ENCODE measurements around the gene ADAMTS2.

ADAMTS2 gene

DNA sequence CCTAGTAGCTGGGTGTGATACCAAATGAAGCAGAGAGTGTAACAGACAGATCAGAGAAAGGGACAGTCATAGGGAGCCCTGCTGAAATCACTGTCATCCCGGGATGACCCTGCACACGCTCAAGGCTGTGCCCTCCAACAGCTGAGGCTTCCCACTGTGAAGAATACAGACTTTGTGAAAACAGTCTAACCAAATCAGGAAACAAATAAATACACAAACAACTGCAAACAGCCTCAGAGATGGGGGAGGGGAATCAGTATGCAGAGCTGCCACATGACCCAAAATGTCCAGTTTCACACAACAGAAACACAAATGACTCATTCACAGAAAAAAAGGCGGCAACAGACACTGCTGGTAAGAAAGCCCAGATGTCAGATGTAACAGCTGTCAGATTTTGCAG, 101.9 kb downstream of the ADAMTS2 start:
- DNase-seq, result no peak

DNA sequence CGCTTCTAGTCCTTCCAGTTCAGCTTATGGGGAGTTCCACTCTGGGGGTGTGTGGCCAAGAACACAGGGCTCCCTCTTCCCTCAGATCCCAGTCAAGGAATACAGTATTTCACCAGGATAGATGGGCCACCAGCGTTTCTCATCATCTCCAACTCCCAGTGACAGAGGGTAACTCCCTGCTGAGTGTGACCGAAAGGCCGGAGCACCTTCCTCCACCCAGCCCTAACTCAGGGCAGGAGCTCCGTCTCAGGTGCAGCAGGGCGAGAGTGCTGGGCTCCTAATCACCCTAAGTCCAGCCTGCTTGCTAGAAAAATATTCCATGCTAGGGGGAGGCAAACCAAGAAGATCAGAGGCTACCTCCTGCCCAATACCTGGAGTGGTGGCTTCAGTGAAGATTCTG, 102.6 kb downstream of the ADAMTS2 start:
- DNase-seq, result no peak

DNA sequence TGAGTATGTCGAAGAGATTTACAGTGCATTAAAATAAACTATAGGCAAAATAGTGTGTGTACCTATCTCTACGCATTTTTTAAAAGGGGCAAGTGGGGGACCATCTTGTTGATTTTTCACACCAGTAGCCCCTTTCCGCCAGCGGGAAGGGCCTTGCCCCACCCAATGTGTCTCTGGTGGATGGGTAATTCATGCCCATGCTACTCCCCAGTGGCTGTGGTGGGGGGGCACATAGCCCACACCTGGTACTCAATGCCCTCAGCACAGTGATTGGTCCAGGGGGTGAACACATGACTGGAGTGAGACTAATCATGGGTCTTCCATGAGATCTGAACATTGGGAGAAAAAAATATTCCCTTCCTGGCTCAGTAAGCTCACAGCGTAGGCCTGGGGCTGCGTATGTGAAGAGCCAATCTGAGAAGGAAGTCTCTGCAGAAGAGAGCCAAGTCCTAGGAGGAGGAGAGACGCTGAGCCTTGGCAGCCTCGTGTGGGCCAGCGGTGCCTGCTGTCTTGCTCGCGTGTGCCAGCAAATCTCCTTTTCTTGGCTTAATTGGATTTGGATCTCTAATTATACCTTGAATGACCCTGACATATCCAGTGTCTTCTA, 103.4 kb downstream of the ADAMTS2 start:
- no peak for DNase-seq

DNA sequence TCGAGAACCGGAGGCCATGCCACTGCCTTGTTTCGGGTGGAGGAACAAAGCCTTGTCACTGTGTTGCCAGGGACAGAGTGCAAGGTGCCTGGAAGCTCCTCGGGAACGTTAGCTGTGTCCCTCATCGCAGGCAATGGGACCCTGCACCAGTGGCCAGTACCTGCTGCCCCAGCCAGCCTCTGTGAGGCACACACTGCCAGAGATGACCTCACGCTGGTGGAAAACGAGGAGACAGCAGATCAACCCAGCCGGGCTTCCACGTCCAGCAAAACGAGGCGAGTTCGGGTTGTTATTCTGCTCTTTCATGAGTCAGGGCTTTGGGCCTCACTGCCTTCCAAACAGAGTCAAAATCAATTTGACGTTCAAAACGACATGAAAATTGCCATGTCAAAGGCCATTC, 104.1 kb downstream of the ADAMTS2 start:
- DNase-seq, result no peak

DNA sequence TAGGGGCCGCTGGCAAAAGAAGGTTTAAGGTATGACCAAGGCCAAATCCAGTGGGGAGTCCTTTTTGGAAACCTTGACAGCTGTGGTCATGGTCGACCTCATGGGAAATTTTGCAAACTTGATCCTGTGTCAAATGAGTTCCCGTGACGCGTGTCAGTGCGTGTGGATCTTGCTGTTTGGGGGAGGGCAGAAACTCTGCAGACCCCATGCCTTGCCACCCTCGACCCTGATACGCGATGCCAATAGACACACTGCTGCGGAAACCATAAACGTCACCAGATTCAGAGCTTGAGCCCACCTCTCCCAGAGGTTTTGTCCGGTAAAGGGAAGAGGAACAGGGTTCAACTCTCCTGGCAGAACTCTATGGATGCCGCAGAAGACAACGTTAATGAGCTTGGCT, 104.7 kb downstream of the ADAMTS2 start:
- DNase-seq, result no peak

DNA sequence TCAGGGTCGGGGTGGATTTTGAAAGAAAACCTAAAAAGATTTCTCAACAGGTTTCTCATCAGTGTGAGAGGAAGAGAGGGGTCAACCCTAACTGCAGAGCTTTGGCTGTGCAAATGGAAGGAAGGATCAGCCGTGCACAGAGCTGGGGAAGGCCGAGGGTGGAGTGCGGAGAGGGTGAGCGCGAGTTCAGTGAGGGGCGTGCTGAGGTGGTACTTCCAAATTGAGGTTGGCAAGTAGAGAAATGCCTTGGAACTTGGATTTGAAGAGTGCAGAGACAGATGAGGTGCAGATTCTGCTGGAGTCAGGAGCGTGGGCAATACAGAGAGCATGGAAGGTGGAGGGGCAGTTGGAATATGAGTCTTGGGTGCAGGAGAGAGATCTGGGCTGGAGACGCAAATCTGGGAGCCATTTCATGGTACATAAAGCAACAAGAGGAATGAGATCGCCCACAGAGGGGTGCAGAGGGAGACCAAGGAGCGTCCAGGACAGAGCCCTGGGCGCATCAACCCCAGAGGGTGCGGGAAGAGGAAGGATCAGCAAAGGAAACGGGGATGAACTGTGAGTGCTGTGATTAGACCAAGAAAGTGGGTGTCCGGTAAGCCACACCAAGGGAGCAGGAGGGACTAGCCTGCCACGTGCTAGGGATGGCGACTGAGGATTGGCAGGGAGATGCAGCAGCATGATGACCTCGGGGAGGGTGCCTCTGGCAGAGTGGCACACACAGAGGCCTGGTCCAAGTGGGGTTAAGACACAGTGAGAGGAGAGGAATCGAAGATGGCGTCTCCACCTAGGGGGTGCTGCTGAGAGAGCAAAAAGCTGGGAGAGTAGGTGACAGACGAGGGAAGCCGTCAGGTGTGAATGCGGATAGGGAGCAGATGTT, 105.8 kb downstream of the ADAMTS2 start:
- DNase-seq, result no peak

DNA sequence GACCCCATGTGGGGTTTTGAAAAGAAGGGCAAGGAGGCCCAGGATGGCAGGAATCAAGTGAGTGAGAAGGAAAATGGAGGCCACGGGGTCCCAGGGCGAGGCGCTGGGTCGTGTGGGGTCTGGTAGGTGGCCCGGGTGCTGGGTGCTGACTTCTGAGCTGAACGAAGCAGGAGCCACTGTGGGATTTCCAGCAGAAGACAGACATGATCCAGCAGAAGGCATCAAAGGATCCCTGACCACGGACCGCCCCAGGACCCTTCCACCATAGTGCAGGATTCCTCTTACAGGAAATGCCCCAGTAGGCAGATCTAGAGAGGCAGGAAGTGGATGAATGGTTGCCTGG, 106.7 kb downstream of the ADAMTS2 start:
- no peak for DNase-seq

DNA sequence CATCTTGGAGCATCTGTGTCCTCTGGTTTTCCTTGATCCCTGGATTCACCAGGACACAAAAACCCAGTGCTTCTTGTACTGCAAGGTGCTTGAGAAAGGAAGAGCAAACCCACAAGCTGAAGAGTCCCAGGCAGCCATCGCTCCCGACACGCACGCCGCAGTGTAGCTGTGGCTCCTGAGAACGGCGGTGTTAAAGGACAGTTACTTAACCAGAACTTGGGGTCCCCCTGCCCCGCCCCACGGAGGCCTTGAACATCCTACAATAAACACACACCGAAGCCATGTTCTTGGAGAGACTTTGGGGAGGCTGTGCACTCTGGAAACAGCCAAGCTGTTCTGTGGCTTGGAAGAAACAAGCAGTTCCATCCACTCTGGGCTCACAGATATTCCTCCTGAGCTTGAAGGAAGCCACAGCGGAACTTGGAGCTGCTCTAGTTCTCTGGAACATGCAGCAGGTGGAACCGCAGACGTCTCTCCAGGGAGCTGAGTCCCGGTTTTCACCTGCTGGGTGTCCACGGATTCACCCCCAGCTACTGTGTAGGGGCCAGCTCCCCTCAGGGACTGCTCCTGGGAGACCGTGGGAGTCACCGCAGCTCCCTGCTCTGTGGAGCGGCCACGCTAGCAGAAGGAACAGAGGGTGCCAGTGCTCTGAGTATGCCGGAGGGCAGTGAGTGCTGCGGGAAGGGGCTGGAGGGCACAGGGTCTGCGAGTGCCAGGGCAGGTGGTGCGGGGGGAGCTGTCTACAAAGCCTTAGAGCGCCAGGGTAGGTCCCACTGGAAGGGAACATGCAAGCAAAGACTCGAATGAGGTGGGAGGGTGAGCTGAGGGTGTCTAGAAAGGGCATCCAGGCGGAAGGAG, 107.3 kb downstream of the ADAMTS2 start:
- no peak for DNase-seq

DNA sequence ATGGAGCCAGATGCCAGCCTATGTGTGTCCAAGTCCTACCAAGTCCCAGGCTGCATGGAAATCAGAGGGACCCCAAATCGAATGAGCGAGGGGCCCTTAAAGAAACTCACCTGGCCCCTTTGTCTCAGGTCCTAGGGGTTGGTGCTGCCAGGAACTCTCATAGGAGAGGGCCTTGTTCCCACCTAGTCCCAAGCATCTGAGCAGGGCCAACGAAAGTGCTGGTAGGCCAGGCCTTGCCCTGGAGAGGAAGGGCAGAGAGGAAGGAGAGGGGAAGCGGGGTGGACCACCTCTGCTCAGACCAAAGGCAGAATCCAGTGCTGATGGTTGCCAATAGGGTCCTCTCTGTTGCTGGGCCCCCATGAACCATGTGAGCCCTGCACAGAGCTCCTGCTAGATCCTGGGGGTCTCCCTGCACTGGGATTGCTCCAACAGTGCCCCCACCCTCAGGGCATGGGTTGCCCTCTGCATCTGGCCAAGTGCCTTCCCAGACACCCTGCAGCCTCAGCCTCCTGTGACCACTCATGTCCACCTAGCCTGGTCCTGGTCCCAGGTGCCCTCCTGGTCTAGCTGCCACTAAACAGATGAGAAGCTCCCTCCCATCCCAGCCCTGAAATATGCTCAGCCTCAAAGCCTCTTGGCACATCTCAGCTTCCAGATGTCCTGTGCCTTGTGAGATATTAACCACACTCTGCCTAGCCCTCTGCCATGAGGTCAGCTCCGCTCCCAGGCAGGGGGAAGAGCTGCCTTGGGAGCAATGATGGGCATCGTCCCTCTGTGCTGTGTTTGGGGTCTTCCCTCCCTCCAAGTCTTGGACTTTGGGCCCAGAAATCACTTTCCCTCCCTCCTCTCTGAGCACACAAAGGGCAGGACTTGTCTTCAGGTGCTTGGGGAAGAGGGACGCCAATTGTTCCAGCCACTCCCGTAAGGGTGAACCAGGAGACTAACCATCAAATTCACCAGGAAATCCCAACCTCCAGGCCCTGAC, 109.6 kb downstream of the ADAMTS2 start:
- no peak for DNase-seq

DNA sequence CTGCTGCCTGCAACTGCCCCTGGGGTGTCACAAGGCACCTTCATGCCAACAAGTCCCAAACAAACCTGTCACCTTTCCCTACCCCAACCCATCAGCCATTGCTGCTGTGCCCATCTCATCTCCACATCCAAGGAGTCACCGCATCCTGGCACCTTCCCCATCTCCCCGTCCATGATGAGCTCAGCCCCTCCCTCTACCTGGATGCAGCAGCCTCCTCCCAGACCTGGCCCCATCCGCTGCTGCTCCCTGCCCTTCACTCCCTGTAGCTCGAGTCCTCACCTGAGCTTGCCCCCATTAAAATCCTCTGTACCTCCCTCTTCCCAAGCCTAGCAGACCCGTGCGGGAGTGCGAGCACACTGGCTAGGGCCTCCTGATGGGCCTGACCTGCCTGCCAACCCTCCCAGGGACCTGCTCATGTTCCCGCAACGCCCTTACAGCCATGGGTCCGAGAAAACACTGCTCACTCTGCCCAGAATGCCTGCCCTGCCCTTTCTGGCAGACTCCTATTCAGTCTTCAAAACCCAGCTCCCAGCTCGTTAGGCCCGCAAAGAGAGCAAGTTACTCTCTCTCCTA, 110.6 kb downstream of the ADAMTS2 start:
- no peak for DNase-seq

DNA sequence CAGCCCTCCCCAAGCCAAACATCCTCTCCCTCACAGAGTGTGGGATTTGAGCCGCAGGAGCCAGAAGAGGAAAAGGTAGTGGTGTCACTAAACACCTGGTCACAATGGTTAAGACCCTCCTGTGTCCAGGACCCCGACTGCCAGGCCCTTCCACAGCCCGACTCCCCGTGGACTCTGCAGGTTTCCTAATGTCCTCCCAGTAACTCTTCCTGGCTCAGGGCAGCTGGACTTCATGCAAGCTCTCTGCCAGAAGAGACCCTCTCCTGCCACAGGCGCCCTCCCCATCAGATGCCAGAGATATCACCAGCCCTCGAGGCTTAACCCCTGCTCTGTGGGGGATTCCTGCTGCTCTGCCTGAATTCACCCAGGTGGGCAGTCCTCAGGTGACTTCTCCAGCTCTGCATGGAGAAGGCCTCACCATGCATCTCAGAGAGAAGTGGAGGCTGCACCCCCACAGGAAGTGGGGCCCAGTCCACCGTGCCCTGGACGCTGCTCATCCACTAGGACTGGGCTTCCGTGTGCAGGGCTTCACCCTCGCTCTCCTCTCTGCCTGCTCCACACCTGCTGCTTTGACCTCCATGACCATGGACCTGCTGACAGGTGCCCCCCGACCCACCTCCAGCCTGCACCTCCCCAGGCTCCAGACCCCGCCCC, 111.2 kb downstream of the ADAMTS2 start:
- DNase-seq, result no peak

DNA sequence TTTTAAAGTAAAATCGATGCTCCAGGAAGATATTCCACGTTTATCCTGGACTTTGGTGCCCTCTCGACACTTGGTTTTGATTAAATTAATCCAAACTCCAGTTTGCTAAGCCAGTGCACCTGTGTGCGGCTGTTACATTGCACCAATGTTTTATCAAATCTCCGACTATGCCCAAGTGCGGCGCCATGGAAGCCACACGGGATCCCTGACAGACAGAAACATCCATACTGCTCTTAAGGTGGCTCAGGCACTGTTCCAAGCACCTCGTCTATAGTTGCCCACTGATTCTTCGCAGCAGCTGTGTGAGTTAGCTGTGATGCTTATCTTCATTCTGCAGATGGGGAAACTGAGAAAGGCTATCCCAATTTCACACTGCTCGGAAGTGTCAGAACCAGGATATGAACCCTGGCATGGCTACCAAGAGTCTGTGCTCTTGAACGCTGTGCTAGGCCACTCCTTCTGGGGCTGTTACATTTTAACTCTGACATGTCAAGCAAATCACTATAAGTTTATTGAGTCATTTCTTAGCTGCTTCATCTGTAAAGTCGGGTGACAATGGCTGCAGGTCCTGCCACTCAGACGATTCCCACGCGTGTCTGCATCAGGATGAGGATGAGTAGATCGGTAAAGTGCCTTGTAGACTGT, 113.0 kb downstream of the ADAMTS2 start:
- DNase-seq, result no peak

DNA sequence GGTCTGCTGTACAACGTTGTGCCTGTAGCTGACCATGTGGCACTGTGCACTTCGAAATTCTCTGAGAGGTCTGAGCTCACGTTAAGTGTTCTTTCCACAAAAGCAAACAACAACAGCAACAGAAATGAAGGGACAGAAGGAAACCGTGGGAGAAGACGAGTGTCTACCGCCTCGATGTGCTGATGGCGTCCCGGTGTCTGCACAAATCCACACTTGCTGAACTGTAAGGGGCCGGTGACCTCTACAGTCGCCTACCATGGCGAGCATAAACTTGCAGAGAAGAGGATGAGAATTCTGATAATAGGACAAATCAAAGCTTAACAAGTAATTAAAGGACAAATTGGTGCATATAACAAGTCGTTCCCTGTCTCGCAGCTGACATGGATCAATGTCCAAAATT, 114.0 kb downstream of the ADAMTS2 start:
- no peak for DNase-seq

DNA sequence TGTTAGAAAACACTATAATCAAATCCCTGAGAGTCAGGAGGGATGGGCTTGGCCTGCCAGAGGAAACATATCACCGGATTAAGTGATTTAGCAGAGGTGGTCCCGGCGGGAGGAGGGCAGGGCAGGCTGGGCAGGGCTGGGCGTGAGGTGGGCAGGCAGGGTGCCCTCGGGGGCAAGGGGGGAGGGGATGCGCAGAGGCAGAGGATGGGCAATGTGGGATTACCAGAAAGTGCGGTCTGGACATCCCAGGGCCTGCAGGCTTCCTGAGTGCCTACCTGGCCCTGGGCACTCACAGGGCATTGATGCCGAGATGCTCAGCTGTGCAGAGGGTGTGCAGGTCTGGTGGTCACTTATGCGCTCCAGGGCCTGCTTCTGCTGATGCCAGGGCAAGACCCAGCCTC, 115.2 kb downstream of the ADAMTS2 start:
- DNase-seq, result no peak

DNA sequence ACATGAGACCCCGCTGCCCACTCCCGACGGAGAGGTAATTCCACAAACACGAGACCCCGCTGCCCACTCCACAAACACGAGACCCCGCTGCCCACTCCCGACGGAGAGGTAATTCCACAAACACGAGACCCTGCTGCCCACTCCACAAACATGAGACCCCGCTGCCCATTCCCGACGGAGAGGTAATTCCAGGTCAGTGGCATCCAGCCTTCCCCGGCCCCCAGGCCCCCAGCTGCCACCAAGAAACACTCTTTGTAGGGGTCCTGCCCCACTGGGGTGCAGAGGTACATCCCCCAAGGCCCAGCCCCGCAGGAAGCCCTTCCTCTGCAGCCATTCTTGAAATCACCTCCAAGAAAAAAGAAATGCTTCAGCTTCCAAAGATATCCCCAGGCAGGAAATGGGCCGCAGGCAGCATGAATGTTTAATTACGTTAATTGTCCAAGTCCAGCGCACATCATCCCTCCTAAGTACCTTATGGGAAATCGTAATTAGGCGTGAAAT, 115.9 kb downstream of the ADAMTS2 start:
- DNase-seq, result no peak

DNA sequence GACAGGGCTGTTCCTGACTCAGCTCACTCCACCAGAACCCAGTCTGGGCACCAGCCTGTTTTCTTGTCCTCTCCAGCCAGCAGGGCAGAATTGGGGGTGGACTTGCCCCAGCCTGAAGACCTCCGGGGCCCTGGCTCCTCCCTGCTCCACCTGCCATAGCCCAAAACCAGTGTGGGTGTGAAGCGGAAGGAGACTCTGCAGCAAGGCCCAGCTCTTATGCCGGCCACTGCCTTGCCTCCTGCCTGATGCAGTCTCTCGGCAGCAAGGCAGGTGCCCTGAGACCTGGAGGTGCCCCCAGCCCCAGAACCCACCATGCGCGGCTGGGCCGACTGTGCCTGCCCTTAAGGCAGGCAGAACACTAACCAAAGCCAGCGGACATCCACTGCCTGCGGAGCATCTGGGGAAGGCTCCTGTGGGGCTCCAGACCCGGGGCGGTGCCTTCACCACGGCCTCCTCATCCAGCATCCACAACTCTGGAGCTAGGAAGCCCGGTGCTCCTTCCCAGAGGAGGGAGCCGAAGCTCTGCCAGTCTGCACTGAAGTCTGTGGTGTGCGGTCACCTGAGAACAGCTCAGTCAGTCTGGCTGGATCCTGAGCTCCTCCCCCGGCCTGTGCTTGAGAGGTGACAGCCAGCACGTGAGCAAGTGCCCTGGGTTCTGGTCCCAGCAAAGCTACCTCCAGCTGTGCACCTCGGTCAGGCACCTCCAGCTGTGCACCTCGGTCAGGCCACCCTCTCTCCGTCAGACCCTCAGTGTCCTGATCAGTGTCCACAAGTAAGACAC, 116.7 kb downstream of the ADAMTS2 start:
- no peak for DNase-seq

DNA sequence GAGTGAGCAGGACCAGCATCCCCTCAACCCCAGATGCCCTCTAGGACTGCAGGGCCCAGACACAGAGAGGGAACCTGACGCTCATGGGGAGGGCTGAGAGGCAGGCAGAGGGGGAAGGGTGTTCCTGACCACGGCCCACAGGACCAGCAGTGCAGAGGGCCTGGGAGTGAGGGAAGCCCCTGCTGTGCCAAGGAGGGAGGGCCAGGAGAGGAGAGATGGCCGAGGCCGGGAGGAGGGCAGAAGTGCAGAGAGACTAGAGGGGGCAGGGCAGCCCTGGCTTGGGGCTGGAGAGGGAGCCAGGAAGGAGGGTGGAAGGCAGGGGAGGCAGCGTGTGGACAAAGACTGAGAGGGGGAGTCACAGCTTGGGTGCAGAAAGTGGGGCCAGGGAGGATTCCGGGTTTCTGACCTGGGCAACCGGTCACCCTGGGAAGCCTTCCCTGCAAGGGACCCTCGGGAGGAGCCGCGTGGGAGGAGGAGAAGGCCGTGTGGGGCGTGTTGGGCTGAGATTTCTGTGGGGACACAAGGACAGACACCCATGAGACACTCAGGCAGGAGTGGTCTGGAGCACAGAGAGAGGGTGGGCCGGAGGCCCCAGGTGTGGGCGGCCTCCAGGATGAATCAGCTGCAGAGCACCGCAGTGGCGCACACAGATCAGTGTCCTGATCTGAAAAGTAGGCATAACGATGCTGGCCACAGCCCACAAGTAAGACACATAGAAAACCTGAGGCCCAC, 117.5 kb downstream of the ADAMTS2 start:
- DNase-seq, result no peak

DNA sequence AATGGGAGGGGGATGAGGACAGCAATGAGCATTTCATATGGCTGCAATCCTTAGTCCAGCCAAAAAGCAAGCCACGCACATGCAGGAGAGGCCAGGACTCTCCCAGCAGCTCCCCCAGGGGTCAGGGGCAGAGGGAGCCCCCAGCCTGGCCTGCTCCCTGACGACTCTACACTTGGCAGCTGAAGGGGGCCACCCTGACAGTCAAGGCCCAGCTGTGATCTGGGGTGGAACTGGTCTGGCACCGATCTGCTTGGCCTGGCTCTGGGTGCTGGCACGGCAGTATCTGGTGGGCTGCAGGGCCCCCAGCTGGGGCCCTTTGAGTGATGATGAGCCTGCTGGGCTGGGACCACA, 118.1 kb downstream of the ADAMTS2 start:
- no peak for DNase-seq

DNA sequence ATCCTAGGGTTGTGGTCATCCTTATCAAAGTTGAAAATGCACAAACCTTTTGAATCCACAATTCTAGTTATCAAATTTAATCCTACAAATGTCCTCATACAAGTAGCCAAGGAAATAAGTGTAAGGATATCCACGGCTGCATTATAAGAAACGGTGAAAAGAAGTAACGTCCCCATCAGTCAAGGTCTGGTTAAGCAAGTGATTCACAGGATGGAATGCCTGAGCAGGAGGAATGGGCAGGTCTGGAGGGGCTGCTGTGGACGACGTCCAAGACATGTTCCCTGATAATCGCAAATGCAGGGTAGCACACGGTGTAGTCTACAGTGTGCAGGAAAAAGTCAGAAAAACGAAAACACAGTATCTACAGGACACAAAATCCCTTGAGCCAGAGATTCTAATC, 118.6 kb downstream of the ADAMTS2 start:
- DNase-seq, result no peak
